ENCODE measurements around the gene SUCLG2. TPM values are rescaled to one million over a fixed set of nuclear protein-coding genes. Genes with fewer than 3 reads are reported as not detected.

Gene SUCLG2
- polyA plus RNA-seq, 1 experiment, result 21.3 TPM

GRCh38 chr3:67691207-67691606 lies 36.8 kb upstream of the SUCLG2 start:
- CTCF ChIA-PET, result interaction anchor here (1.3 kb wide), 1 partner anchor 310 kb away, joined by 3 read pairs; no protein-coding TSS in a partner anchor
- no peak overlapping the region for H3K4me3 ChIP-seq (ENCODE audit: low read depth, low read length)
- no peaks in the 10 kb centered on the region for H3K36me3 ChIP-seq (ENCODE audit: control insufficient read depth, insufficient read depth, low read length)
- POLR2A ChIA-PET, result no interaction called here
- no peaks in the 10 kb centered on the region for H3K27me3 ChIP-seq (ENCODE audit: control insufficient read depth, insufficient read depth, low read length)
- no peak for DNase-seq (ENCODE audit: low read depth)
- TF ChIP-seq CTCF (IDR thresholded peaks at IDR 0.05; ENCODE audit: insufficient read depth, low read depth, low read length), result no peak

DNA sequence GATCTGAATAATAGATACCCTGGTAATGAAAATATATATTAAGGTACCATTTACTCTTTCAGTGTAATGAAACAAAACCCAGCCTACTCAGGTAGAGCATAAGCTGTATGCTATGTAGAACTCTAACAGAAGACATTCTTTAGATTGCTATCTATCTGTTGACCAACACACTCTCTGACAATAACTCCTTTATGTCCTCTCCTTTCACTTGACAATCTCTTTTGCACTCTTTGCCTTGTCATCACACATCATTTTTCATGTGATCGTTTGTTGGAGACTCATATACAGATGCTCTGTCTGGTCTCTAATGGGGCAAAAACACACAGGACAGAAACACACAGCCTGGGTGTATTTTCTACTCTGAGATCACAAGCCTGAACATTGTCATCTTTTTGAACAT lies 35.4 kb upstream of the SUCLG2 start:
- no peaks in the 10 kb centered on the region for H3K27me3 ChIP-seq (ENCODE audit: control insufficient read depth, insufficient read depth, low read length)
- no peak for DNase-seq (ENCODE audit: low read depth)
- H3K4me3 ChIP-seq (ENCODE audit: low read depth, low read length), result no peak overlapping the region
- ChIA-PET CTCF (no interaction called here), POLR2A (no interaction called here)
- no peak for TF ChIP-seq CTCF (IDR thresholded peaks at IDR 0.05; ENCODE audit: insufficient read depth, low read depth, low read length)
- H3K36me3 ChIP-seq (ENCODE audit: control insufficient read depth, insufficient read depth, low read length), result no peaks in the 10 kb centered on the region

DNA sequence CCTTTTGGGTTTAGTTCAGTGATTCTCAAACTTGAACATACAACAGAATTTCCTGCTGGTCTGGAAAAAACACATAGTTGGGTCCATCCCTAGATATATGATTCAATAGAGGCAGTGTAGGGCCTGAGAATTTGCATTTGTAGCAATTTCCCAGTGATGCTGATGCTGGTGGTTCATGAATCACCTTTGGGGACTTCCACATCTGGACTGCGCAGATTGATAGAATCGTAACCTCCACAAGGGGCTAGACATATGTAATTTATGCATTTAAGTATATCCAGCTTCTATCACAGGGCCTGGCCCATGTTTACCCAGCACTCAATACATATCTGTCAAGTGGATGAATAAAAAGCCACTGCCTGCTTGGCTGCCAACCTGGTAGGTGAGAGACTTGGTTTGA lies 33.8 kb upstream of the SUCLG2 start:
- Histone ChIP-seq H3K4me3 (ENCODE audit: low read depth, low read length) (no peak overlapping the region), H3K27me3 (ENCODE audit: control insufficient read depth, insufficient read depth, low read length) (no peaks in the 10 kb centered on the region), H3K36me3 (ENCODE audit: control insufficient read depth, insufficient read depth, low read length) (no peaks in the 10 kb centered on the region)
- no peak for TF ChIP-seq CTCF (IDR thresholded peaks at IDR 0.05; ENCODE audit: insufficient read depth, low read depth, low read length)
- ChIA-PET CTCF (no interaction called here), POLR2A (no interaction called here)
- no peak for DNase-seq (ENCODE audit: low read depth)

- POLR2A ChIA-PET, result no interaction called here
- no peak for TF ChIP-seq CTCF (IDR thresholded peaks at IDR 0.05; ENCODE audit: insufficient read depth, low read depth, low read length)
- DNase-seq (ENCODE audit: low read depth), result no peak
- Histone ChIP-seq H3K36me3 (ENCODE audit: control insufficient read depth, insufficient read depth, low read length) (no peaks in the 10 kb centered on the region), H3K27me3 (ENCODE audit: control insufficient read depth, insufficient read depth, low read length) (no peaks in the 10 kb centered on the region), H3K4me3 (ENCODE audit: low read depth, low read length) (no peak overlapping the region)
- CTCF ChIA-PET, result no interaction called here
Measured at GRCh38 chr3:67686069-67686468, 31.7 kb upstream of the SUCLG2 start.

DNA sequence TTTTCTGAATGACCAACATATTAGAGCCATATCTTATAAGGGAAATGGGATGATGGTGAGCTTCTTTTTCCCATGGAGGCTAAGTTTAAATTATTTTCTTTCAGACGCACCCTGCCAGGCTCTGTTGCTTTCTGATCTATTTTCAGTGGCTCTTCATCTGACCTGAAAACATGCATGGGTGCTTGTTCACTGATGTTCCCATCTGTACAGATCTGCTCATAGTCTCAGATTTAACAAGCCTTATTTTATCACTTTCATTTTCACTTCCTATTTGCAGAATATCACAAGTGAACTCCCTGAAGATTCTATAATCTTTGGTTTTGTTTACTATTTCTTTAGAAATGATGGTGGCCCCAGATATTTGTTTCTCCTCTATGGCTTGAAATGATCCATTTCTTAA lies 31.1 kb upstream of the SUCLG2 start:
- Histone ChIP-seq H3K36me3 (ENCODE audit: control insufficient read depth, insufficient read depth, low read length) (no peaks in the 10 kb centered on the region), H3K4me3 (ENCODE audit: low read depth, low read length) (no peak overlapping the region), H3K27me3 (ENCODE audit: control insufficient read depth, insufficient read depth, low read length) (no peaks in the 10 kb centered on the region)
- no peak for TF ChIP-seq CTCF (IDR thresholded peaks at IDR 0.05; ENCODE audit: insufficient read depth, low read depth, low read length)
- ChIA-PET POLR2A (no interaction called here), CTCF (no interaction called here)
- no peak for DNase-seq (ENCODE audit: low read depth)
